ENCODE data around the gene RBM15. TPM values are rescaled to one million over a fixed set of nuclear protein-coding genes. Genes with fewer than 3 reads are reported as not detected.

The RBM15 gene
- total and polyA plus RNA-seq, 2 of the 13 experiments (the other 11 are each of a cell fraction or from before 2014, with no cell fraction given), result 13.5 to 36.4 TPM

- TF ChIP-seq PRDM10 (CRISPR knock-in tag; IDR thresholded peaks at IDR 0.05; ENCODE audit: low read depth), result peak; percentile 66; the same call in 1 of the 2 replicates
- TF ChIP-seq POLR2A (IDR thresholded peaks at IDR 0.05; ENCODE audit: insufficient read depth in 1 of 2, low read depth in 2 of 2, low read length in 2 of 2), result no peak
- TF ChIP-seq ELK4 (CRISPR knock-in tag; IDR thresholded peaks at IDR 0.05; ENCODE audit: borderline replicate concordance), result no peak
- TF ChIP-seq SMC3 (IDR thresholded peaks at IDR 0.05; ENCODE audit: low read length), result peak; percentile 83
- TF ChIP-seq ZNF331 (CRISPR knock-in tag; IDR thresholded peaks at IDR 0.05), result peak; percentile 40; the same call in 1 of the 2 replicates
- no peak for TF ChIP-seq ZNF572 (CRISPR knock-in tag; IDR thresholded peaks at IDR 0.05)
- TF ChIP-seq ATF4 (CRISPR knock-in tag; IDR thresholded peaks at IDR 0.05), result no peak
- no peak for TF ChIP-seq MTA3 (CRISPR knock-in tag; IDR thresholded peaks at IDR 0.05)
- no peak for TF ChIP-seq CERS6 (CRISPR knock-in tag; IDR thresholded peaks at IDR 0.05)
- no peak for TF ChIP-seq AGO1 (IDR thresholded peaks at IDR 0.05; ENCODE audit: low read depth, low read length, poor library complexity, severe bottlenecking)
- no peak for TF ChIP-seq MATR3 (CRISPR knock-in tag; IDR thresholded peaks at IDR 0.05)
- no peak for TF ChIP-seq NR3C1 (CRISPR knock-in tag; IDR thresholded peaks at IDR 0.05)
- TF ChIP-seq ISX (CRISPR knock-in tag; conservative IDR thresholded peaks at IDR 0.05), result no peak
- no peak for TF ChIP-seq FLYWCH1 (CRISPR knock-in tag; IDR thresholded peaks at IDR 0.05)
- TF ChIP-seq ZNF614 (CRISPR knock-in tag; IDR thresholded peaks at IDR 0.05; ENCODE audit: borderline replicate concordance), result no peak
- 0 out of 2 replicates have a peak, but pooled peaks have one; percentile 41 for TF ChIP-seq ZNF253 (CRISPR knock-in tag; IDR thresholded peaks at IDR 0.05; ENCODE audit: borderline replicate concordance)
- TF ChIP-seq ARID5B (CRISPR knock-in tag; IDR thresholded peaks at IDR 0.05), result no peak
- 0 out of 2 replicates have a peak, but pooled peaks have one; percentile 32 for TF ChIP-seq IRF2 (CRISPR knock-in tag; IDR thresholded peaks at IDR 0.05)
Observed at GRCh38 chr1:110312188-110313121, 26.7 kb upstream of the RBM15 start (continued).

Measured in HepG2 (cell line).